GM23248 (cell line): Measurements from ENCODE around the gene FAM180A. TPM values are rescaled to one million over a fixed set of nuclear protein-coding genes. Genes with fewer than 3 reads are reported as not detected.
A peak's percentile ranks its signal among the peaks of the same experiment; 100 is the strongest.
"Not testable (repeated sequence)": the region's sequence is repeated elsewhere in the genome, so short reads cannot be mapped to it uniquely, and the experiment has no call there.

Source experiments
- DNase-seq: peaks from one replicate; pipeline ENCODE4 v3.0.0-alpha.2; 2015
- H2AFZ ChIP-seq: fragments of 200-600 bp; sonication (generic); 2 replicates; pipeline ENCODE4 v1.6.1; 2016; ENCODE audit warnings: antibody characterized with exemption
- H3F3A ChIP-seq: fragments of 200-600 bp; sonication (generic); 2 replicates; pipeline ENCODE4 v1.6.1; 2016; ENCODE audit warnings: mild to moderate bottlenecking, antibody characterized with exemption, mixed run types; ENCODE audit not compliant: insufficient read depth
- H3K27ac ChIP-seq: fragments of 200-600 bp; sonication (generic); 2 replicates; pipeline ENCODE4 v1.5.1; 2016; ENCODE audit warnings: mild to moderate bottlenecking
- H3K27me3 ChIP-seq: fragments of 200-600 bp; sonication (generic); replicated peaks from 2 replicates; pipeline ENCODE4 v1.6.1; 2016; ENCODE audit warnings: mild to moderate bottlenecking; ENCODE audit not compliant: insufficient read depth
- H3K36me3 ChIP-seq: fragments of 200-600 bp; sonication (generic); 2 replicates; pipeline ENCODE4 v1.6.1; 2016; ENCODE audit warnings: low read depth, mild to moderate bottlenecking
- H3K4me1 ChIP-seq: fragments of 200-600 bp; sonication (generic); 2 replicates; pipeline ENCODE4 v1.6.1; 2016; ENCODE audit warnings: mild to moderate bottlenecking; ENCODE audit not compliant: insufficient read depth
- H3K4me2 ChIP-seq: fragments of 200-600 bp; sonication (generic); one replicate; pipeline ENCODE4 v1.6.1; 2016; ENCODE audit warnings: mild to moderate bottlenecking; ENCODE audit not compliant: unreplicated experiment
- H3K4me3 ChIP-seq: fragments of 200-600 bp; sonication (generic); 2 replicates; pipeline ENCODE4 v1.5.1; 2016; ENCODE audit warnings: mild to moderate bottlenecking
- H3K79me2 ChIP-seq: fragments of 200-600 bp; sonication (generic); 2 replicates; pipeline ENCODE4 v1.6.1; 2016; ENCODE audit warnings: mild to moderate bottlenecking; ENCODE audit not compliant: insufficient read depth
- H3K9ac ChIP-seq: fragments of 200-600 bp; sonication (generic); 2 replicates; pipeline ENCODE4 v1.6.1; 2016; ENCODE audit warnings: mild to moderate bottlenecking
- H3K9me2 ChIP-seq: fragments of 200-600 bp; sonication (generic); 2 replicates; pipeline ENCODE4 v1.6.1; 2016; ENCODE audit warnings: mixed run types, mild to moderate bottlenecking, moderate library complexity; ENCODE audit not compliant: insufficient read depth
- H3K9me3 ChIP-seq: fragments of 200-600 bp; sonication (generic); one replicate; pipeline ENCODE4 v1.6.1; 2017; ENCODE audit warnings: low read depth
- H4K20me1 ChIP-seq: fragments of 200-600 bp; sonication (generic); 2 replicates; pipeline ENCODE4 v1.6.0; 2016; ENCODE audit not compliant: insufficient read depth
- EZH2 ChIP-seq: fragments of 200-600 bp; sonication (generic); IDR thresholded peaks from 2 replicates; pipeline ENCODE4 v1.6.1; 2018; ENCODE audit warnings: antibody characterized with exemption, mild to moderate bottlenecking; ENCODE audit not compliant: insufficient read depth, poor library complexity, severe bottlenecking
- EZH2phosphoT487 ChIP-seq: fragments of 200-600 bp; sonication (generic); IDR thresholded peaks from 2 replicates; pipeline ENCODE4 v1.6.1; 2018; ENCODE audit warnings: antibody characterized with exemption, moderate library complexity, mild to moderate bottlenecking, low read depth; ENCODE audit not compliant: insufficient read depth
- WGBS, 2 experiments: methylation state at CpG; one replicate each; pipeline ENCODE4 v1.1.6; 2015 to 2017; ENCODE audit warnings: low lambda C conversion rate in 2 of 2, low coverage in 1 of 2; ENCODE audit errors: missing lambda C conversion rate in 2 of 2; 5-methylcytosine and 5-hydroxymethylcytosine counted together
- in situ Hi-C: fragments of 300-500 bp; cut with MboI; formaldehyde crosslinking; loops from 2 replicates; pipeline ENCODE4 v1.15.0; 2020
- polyA plus RNA-seq: library from polyadenylated mRNA; unstranded; fragments of >200 nt; fragmentation: Nextera tagmentation; extraction: Ambion mirVana; gene quantifications from 2 replicates; pipeline ENCODE4 v1.2.1, GENCODE V29; 2016
- total RNA-seq: library from RNA; depleted of rRNA; stranded (reverse); fragments of >200 nt; shearing (Covaris generic); gene quantifications from 2 replicates; pipeline ENCODE4 v1.2.3, GENCODE V29; 2014

Gene FAM180A
- total and polyA plus RNA-seq, 2 experiments from 2014 or later, result 50.3 to 60.1 TPM

- H3K79me2 ChIP-seq, result peaks cover 78% of the 10 kb centered on the region
- no peaks in the 10 kb centered on the region for H3K9me2 ChIP-seq
- 7 to 9% methylated on average over 4 of the region's 4 CpGs for WGBS, 2 experiments
- H3K9me3 ChIP-seq, result no peaks in the 10 kb centered on the region
- no peaks in the 10 kb centered on the region for H3K27me3 ChIP-seq
- H4K20me1 ChIP-seq, result no peaks in the 10 kb centered on the region; the same call in 1 of the 2 replicates
- peak overlapping the region; percentile 30 for H3K9ac ChIP-seq
- peak overlapping the region; percentile 16 for H3K4me2 ChIP-seq
- peak overlapping the region; percentile 98 for H3K27ac ChIP-seq
- peak; percentile 91 for DNase-seq
- H2AFZ ChIP-seq, result 0 out of 2 replicates have a peak overlapping the region, but pooled peaks have one; percentile 5
- no peak overlapping the region for H3K4me3 ChIP-seq
- no peak for TF ChIP-seq EZH2phosphoT487
- TF ChIP-seq EZH2, result no peak
- H3K4me1 ChIP-seq, result peaks cover 45% of the 10 kb centered on the region
- peaks cover 8% of the 10 kb centered on the region; the same call in 1 of the 2 replicates for H3K36me3 ChIP-seq
- H3F3A ChIP-seq, result peaks cover 35% of the 10 kb centered on the region
- in situ Hi-C loops, result no loop called here
Observed at GRCh38 chr7:135742371-135742770, 6.2 kb downstream of the FAM180A start.

GRCh38 chr7:135741905-135742304, 6.7 kb downstream of the FAM180A start:
- in situ Hi-C loops, result no loop called here
- Histone ChIP-seq H3K4me1 (peaks cover 45% of the 10 kb centered on the region), H3K9me3 (no peaks in the 10 kb centered on the region), H3K27ac (peak overlapping the region; percentile 98), H3K36me3 (peaks cover 9% of the 10 kb centered on the region; the same call in 1 of the 2 replicates), H2AFZ (0 out of 2 replicates have a peak overlapping the region, but pooled peaks have one; percentile 5), H3F3A (peaks cover 35% of the 10 kb centered on the region), H4K20me1 (no peaks in the 10 kb centered on the region; the same call in 1 of the 2 replicates), H3K9ac (peak overlapping the region; percentile 30), H3K27me3 (no peaks in the 10 kb centered on the region), H3K9me2 (no peaks in the 10 kb centered on the region), H3K4me3 (no peak overlapping the region), H3K4me2 (peak overlapping the region; percentile 16), H3K79me2 (peaks cover 77% of the 10 kb centered on the region)
- peak; percentile 28 for DNase-seq
- 13 to 28% methylated on average over 2 of the region's 2 CpGs for WGBS, 2 experiments
- no peak for TF ChIP-seq EZH2
- TF ChIP-seq EZH2phosphoT487, result no peak

- no peak overlapping the region for H3K4me2 ChIP-seq
- no peak overlapping the region for H2AFZ ChIP-seq
- H4K20me1 ChIP-seq, result no peaks in the 10 kb centered on the region; the same call in 1 of the 2 replicates
- no peak overlapping the region for H3K9ac ChIP-seq
- H3K36me3 ChIP-seq, result peaks cover 20% of the 10 kb centered on the region; the same call in 1 of the 2 replicates
- TF ChIP-seq EZH2 (no peak), EZH2phosphoT487 (no peak)
- H3K27me3 ChIP-seq, result no peaks in the 10 kb centered on the region
- H3K9me2 ChIP-seq, result no peaks in the 10 kb centered on the region
- H3K4me1 ChIP-seq, result peaks cover 40% of the 10 kb centered on the region
- no peak for DNase-seq
- in situ Hi-C loops, result no loop called here
- 98 to 100% methylated on average over 3 of the region's 3 CpGs for WGBS, 2 experiments
- H3K79me2 ChIP-seq, result peaks cover 80% of the 10 kb centered on the region
- H3K4me3 ChIP-seq, result no peak overlapping the region
- peaks cover 27% of the 10 kb centered on the region for H3F3A ChIP-seq
- no peaks in the 10 kb centered on the region for H3K9me3 ChIP-seq
- no peak overlapping the region for H3K27ac ChIP-seq
Observed at GRCh38 chr7:135740889-135741288, 7.7 kb downstream of the FAM180A start.

GRCh38 chr7:135737306-135737647, 11.3 kb downstream of the FAM180A start:
- H3K4me2 ChIP-seq, H3K9me3 ChIP-seq, H3K4me1 ChIP-seq, H3K4me3 ChIP-seq, H2AFZ ChIP-seq, H3K27me3 ChIP-seq, H4K20me1 ChIP-seq, H3K9me2 ChIP-seq, H3K9ac ChIP-seq, in situ Hi-C loops, DNase-seq, H3K27ac ChIP-seq: not testable (repeated sequence)
- H3K79me2 ChIP-seq, result peaks cover 87% of the 10 kb centered on the region
- peaks cover 15% of the 10 kb centered on the region for H3F3A ChIP-seq
- H3K36me3 ChIP-seq, result peaks cover 47% of the 10 kb centered on the region
- 98% methylated on average over 10 of the region's 10 CpGs for WGBS, 2 experiments
